Memory B cell (primary cell): Measurements from ENCODE around the gene TMEM202.
"Not testable (repeated sequence)": the region's sequence is repeated elsewhere in the genome, so short reads cannot be mapped to it uniquely, and the experiment has no call there.

ENCODE experiments used
- ATAC-seq: fragments of 150-1000 bp; cut with Tn5 transposase; 2 replicates; pipeline ENCODE4 v1.10.0; 2021; ENCODE audit warnings: low read depth, mild to moderate bottlenecking, moderate library complexity
- DNase-seq, 2 donors: peaks; one replicate each; pipeline ENCODE4 v3.0.0; 2022; ENCODE audit warnings: low spot score in 2 of 2
- H3K27ac Mint-ChIP-seq: one replicate; pipeline ENCODE4 v1.8.0; 2022; ENCODE audit warnings: mild to moderate bottlenecking, moderate library complexity, mixed read lengths
- H3K27me3 Mint-ChIP-seq: one replicate; pipeline ENCODE4 v1.8.0; 2022; ENCODE audit warnings: mixed read lengths
- H3K36me3 Mint-ChIP-seq: one replicate; pipeline ENCODE4 v1.8.0; 2022; ENCODE audit warnings: mild to moderate bottlenecking, mixed read lengths
- H3K4me1 Mint-ChIP-seq: one replicate; pipeline ENCODE4 v1.8.0; 2022; ENCODE audit warnings: mixed read lengths
- H3K4me3 Mint-ChIP-seq: one replicate; pipeline ENCODE4 v1.8.0; 2022; ENCODE audit warnings: mild to moderate bottlenecking, moderate library complexity, mixed read lengths
- H3K9me3 Mint-ChIP-seq: one replicate; pipeline ENCODE4 v1.8.0; 2022; ENCODE audit warnings: mixed read lengths

TMEM202 gene

DNA sequence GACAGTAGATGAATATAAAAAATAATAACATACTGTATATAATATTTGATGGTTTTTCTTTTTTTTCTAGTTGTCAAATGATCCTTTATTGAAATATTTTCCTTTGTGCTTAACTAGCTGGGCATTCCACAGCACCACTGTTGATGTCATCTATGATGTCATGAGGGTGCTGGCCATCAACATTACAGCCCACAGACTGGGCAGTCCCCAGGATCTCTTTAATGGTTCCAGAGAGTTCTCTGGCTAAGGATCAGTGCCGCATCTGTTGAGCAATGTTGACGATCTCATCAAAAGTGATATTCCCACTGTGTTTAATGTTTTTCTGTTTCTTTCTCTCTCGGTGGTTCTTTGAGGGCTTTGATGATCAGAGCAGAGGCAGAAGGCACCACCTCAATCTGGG, 19.0 kb upstream of the TMEM202 start:
- H3K9me3 Mint-ChIP-seq, H3K36me3 Mint-ChIP-seq, H3K27me3 Mint-ChIP-seq, DNase-seq, H3K4me3 Mint-ChIP-seq, H3K27ac Mint-ChIP-seq, ATAC-seq: not testable (repeated sequence)
- H3K4me1 Mint-ChIP-seq, result peaks cover 29% of the 10 kb centered on the region

DNA sequence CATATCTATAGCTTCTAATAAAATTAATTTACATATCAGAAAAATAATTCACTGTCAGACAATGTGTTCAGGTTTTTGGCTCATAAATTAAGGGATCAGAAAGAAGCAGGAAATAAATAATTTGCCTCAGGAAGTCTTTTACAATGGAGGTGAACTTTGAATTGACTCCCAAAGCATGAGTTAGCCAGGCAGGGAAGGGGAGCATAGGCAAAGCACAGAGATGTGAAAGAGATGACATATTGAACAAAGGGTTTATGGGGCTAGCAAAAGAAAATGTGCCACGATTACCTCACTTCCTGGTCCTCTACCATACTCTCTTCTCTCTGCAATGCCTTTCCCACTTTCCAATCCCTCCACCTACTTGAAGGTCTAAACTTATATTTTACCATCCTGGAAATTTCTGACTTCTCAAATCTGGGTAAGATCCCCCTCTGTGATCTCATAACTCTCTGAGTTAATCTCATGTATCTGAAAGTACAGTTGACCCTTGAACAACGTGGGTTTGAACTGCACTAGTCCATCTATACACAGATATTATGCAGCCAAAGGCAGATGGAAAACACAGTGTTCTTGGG, 18.2 kb upstream of the TMEM202 start:
- Mint-ChIP-seq H3K27ac (no peak overlapping the region), H3K9me3 (no peaks in the 10 kb centered on the region), H3K4me3 (no peak overlapping the region), H3K27me3 (peaks cover 4% of the 10 kb centered on the region), H3K4me1 (peaks cover 23% of the 10 kb centered on the region), H3K36me3 (no peaks in the 10 kb centered on the region)
- ATAC-seq (no peak), DNase-seq (no peak)

- no peak overlapping the region for H3K27ac Mint-ChIP-seq
- no peaks in the 10 kb centered on the region for H3K36me3 Mint-ChIP-seq
- H3K4me1 Mint-ChIP-seq, result peaks cover 17% of the 10 kb centered on the region
- no peaks in the 10 kb centered on the region for H3K9me3 Mint-ChIP-seq
- ATAC-seq, result no peak
- H3K4me3 Mint-ChIP-seq, result no peak overlapping the region
- H3K27me3 Mint-ChIP-seq, result peaks cover 10% of the 10 kb centered on the region
- no peak for DNase-seq
Observed at GRCh38 chr15:72380743-72381142, 17.4 kb upstream of the TMEM202 start.

DNA sequence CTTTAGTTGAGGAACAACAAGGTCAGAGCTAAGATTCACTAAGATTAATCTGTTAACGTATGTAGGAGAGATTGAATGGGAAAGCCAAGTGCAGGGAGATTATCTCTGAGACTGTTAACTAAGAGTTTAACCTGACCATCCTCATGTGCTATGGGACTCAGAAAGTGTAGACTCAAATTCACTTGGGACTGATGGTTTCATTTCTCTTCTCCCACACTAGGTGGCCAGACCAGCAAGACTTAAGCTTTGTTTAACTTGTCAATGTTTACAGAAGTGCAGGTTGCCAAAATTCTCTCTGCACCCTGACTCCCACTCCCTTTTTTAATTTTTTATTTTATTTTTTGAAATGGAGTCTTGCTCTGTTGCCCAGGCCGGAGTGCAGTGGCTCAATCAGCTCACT, 16.0 kb upstream of the TMEM202 start:
- no peaks in the 10 kb centered on the region for H3K36me3 Mint-ChIP-seq
- peaks cover 10% of the 10 kb centered on the region for H3K27me3 Mint-ChIP-seq
- H3K27ac Mint-ChIP-seq, result no peak overlapping the region
- ATAC-seq (peak; percentile 62), DNase-seq (no peak)
- no peaks in the 10 kb centered on the region for H3K9me3 Mint-ChIP-seq
- no peak overlapping the region for H3K4me3 Mint-ChIP-seq
- H3K4me1 Mint-ChIP-seq, result peaks cover 9% of the 10 kb centered on the region

DNA sequence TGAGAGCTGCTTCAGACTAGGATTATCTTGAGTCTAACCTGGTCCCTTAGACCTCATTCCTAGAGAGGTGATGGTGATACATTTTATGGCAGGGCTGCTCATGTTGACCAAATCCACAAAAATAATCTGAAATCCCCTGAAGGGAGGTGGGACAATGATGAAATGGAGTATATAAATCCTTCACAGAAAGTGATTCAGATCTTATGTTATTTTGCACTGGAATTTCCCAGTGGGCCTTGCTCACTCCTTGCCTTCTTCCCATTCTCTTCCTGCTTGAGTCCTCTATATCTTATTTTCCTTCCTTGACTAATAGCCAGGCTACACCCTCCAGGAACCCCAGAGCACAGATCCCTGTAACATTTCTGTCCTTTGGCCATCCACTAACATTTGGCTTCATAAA, 10.4 kb upstream of the TMEM202 start:
- Mint-ChIP-seq H3K36me3 (no peaks in the 10 kb centered on the region), H3K4me3 (no peak overlapping the region), H3K4me1 (no peaks in the 10 kb centered on the region), H3K9me3 (no peaks in the 10 kb centered on the region), H3K27ac (no peak overlapping the region), H3K27me3 (peaks cover 15% of the 10 kb centered on the region)
- no peak for ATAC-seq
- no peak for DNase-seq

- DNase-seq (no peak), ATAC-seq (no peak)
- H3K4me3 Mint-ChIP-seq, result no peak overlapping the region
- H3K27ac Mint-ChIP-seq, result no peak overlapping the region
- H3K27me3 Mint-ChIP-seq, result peaks cover 14% of the 10 kb centered on the region
- H3K9me3 Mint-ChIP-seq, result no peaks in the 10 kb centered on the region
- no peaks in the 10 kb centered on the region for H3K36me3 Mint-ChIP-seq
- no peaks in the 10 kb centered on the region for H3K4me1 Mint-ChIP-seq
Observed at GRCh38 chr15:72389231-72389630, 8.9 kb upstream of the TMEM202 start.

- not testable (repeated sequence) for H3K4me1 Mint-ChIP-seq, H3K27ac Mint-ChIP-seq, H3K4me3 Mint-ChIP-seq, H3K36me3 Mint-ChIP-seq, DNase-seq, H3K9me3 Mint-ChIP-seq, ATAC-seq
- peaks cover 10% of the 10 kb centered on the region for H3K27me3 Mint-ChIP-seq
Observed at GRCh38 chr15:72396331-72396730, 1.8 kb upstream of the TMEM202 start.

DNA sequence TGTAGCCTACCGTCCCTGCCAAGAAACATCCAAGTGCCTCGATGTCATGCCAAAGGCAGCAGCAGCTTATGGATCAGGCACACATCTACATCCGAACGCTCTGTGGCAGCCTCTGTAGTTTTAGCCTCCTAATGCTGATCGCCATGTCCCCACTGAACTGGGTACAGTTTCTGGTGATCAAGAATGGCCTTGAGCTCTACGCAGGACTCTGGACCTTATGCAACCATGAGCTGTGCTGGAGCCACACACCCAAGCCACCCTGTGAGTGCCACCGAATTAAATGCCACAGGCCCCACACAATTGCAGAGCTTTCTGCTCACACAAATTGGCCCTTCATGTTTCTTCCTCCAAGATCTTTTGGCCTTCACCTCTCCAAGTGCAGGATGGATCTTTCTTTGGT, 543 bp downstream of the TMEM202 start:
- Mint-ChIP-seq H3K27ac (no peak overlapping the region), H3K36me3 (peaks cover 4% of the 10 kb centered on the region), H3K27me3 (peaks cover 17% of the 10 kb centered on the region), H3K9me3 (no peaks in the 10 kb centered on the region), H3K4me1 (no peaks in the 10 kb centered on the region), H3K4me3 (no peak overlapping the region)
- ATAC-seq (no peak), DNase-seq (no peak)

- ATAC-seq (no peak), DNase-seq (no peak)
- H3K27ac Mint-ChIP-seq, result no peak overlapping the region
- H3K4me1 Mint-ChIP-seq, result no peaks in the 10 kb centered on the region
- no peak overlapping the region for H3K4me3 Mint-ChIP-seq
- no peaks in the 10 kb centered on the region for H3K36me3 Mint-ChIP-seq
- peaks cover 23% of the 10 kb centered on the region for H3K27me3 Mint-ChIP-seq
- H3K9me3 Mint-ChIP-seq, result no peaks in the 10 kb centered on the region
Observed at GRCh38 chr15:72402726-72403125, 4.6 kb downstream of the TMEM202 start.

GRCh38 chr15:72404356-72404755, 6.3 kb downstream of the TMEM202 start:
- Mint-ChIP-seq H3K9me3 (no peaks in the 10 kb centered on the region), H3K27ac (no peak overlapping the region)

GRCh38 chr15:72404841-72405240, 6.7 kb downstream of the TMEM202 start:
- H3K36me3 Mint-ChIP-seq, result peaks cover 1% of the 10 kb centered on the region
- peaks cover 26% of the 10 kb centered on the region for H3K27me3 Mint-ChIP-seq
- no peaks in the 10 kb centered on the region for H3K9me3 Mint-ChIP-seq

More at GRCh38 chr15:72404356-72404755, 6.3 kb downstream of the TMEM202 start:
- Mint-ChIP-seq H3K4me3 (no peak overlapping the region), H3K4me1 (no peaks in the 10 kb centered on the region), H3K36me3 (no peaks in the 10 kb centered on the region), H3K27me3 (peaks cover 24% of the 10 kb centered on the region)
- no peak for DNase-seq
- no peak for ATAC-seq

DNA sequence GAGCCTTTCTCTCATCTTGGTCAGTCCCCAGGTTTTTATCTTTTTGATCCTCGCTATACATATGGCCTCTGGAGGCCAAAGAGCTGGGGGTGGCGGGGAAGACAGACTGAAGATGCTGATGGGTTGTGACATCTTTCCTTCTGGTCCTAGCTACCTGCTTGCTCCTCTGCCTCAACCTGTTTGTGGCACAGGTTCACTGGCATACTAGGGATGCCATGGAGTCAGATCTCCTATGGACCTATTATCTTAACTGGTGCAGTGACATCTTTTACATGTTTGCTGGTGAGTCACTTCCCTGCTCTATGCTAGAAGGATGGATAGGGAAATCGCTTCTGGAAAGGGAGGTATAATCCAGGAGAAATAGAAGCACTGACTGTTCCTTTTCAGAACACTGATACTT, 8.8 kb downstream of the TMEM202 start:
- ATAC-seq (no peak), DNase-seq (no peak)
- Mint-ChIP-seq H3K36me3 (peaks cover 1% of the 10 kb centered on the region), H3K4me1 (no peaks in the 10 kb centered on the region), H3K4me3 (no peak overlapping the region), H3K27me3 (peaks cover 31% of the 10 kb centered on the region), H3K27ac (no peak overlapping the region), H3K9me3 (no peaks in the 10 kb centered on the region)

More at GRCh38 chr15:72404841-72405240, 6.7 kb downstream of the TMEM202 start:
- no peak for ATAC-seq
- Mint-ChIP-seq H3K4me3 (no peak overlapping the region), H3K27ac (no peak overlapping the region), H3K4me1 (no peaks in the 10 kb centered on the region)
- DNase-seq, result no peak

GRCh38 chr15:72411111-72411510, 13.0 kb downstream of the TMEM202 start:
- Mint-ChIP-seq H3K4me1 (no peaks in the 10 kb centered on the region), H3K9me3 (no peaks in the 10 kb centered on the region), H3K27me3 (peaks cover 25% of the 10 kb centered on the region), H3K27ac (no peak overlapping the region), H3K4me3 (no peak overlapping the region), H3K36me3 (peaks cover 1% of the 10 kb centered on the region)
- no peak for ATAC-seq
- no peak for DNase-seq

DNA sequence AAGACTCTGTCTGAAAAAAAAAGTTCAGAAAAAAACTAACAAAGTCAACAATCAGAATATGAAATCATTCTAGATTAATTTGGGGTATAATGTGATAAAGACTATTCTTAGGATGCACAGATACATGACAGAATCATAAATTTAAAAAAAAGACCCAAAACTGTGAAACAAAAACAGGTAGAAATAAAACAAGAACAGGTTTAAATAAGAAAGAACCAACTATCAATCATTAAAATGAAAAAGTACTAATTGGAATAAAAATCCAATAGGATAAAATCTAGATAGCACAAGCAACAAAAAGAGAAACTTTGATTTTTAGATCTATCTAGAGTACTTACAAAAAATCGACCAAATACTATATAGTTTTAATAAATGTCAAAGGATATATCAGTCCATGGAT, 13.4 kb downstream of the TMEM202 start:
- peaks cover 1% of the 10 kb centered on the region for H3K36me3 Mint-ChIP-seq
- peaks cover 23% of the 10 kb centered on the region for H3K27me3 Mint-ChIP-seq
- H3K4me1 Mint-ChIP-seq, result no peaks in the 10 kb centered on the region
- no peak overlapping the region for H3K4me3 Mint-ChIP-seq
- H3K27ac Mint-ChIP-seq, result no peak overlapping the region
- DNase-seq (no peak), ATAC-seq (no peak)
- H3K9me3 Mint-ChIP-seq, result no peaks in the 10 kb centered on the region

- not testable (repeated sequence) for H3K4me1 Mint-ChIP-seq, H3K27ac Mint-ChIP-seq, ATAC-seq, H3K36me3 Mint-ChIP-seq, H3K9me3 Mint-ChIP-seq, DNase-seq, H3K4me3 Mint-ChIP-seq
- H3K27me3 Mint-ChIP-seq, result peaks cover 15% of the 10 kb centered on the region
Observed at GRCh38 chr15:72413337-72413736, 15.2 kb downstream of the TMEM202 start.
